IMR-90 (cell line): Measurements from ENCODE around the gene KRT6A. TPM values are rescaled to one million over a fixed set of nuclear protein-coding genes. Genes with fewer than 3 reads are reported as not detected.

Experiments
- ATAC-seq: fragments of 200-7000 bp; cut with Tn5 transposase; 2 replicates; pipeline ENCODE4 v1.9.1; 2020; ENCODE audit warnings: low read depth, mild to moderate bottlenecking, moderate library complexity
- BruUV-seq: library from RNA; stranded (reverse); fragments of 400-500 nt; replicated peaks from 2 replicates; lab custom pipeline; 2021; lab: Mats Ljungman, UMichigan
- CTCF ChIA-PET: fragments of 300-600 bp; formaldehyde crosslinking; extraction: SDS; loops from one replicate; lab custom pipeline; 2021; ENCODE audit warnings: antibody characterized with exemption; lab: Yijun Ruan, JAX
- POLR2A ChIA-PET: fragments of 300-600 bp; sonication (Branson Sonifier 250); formaldehyde crosslinking; loops from one replicate; lab custom pipeline; 2022; ENCODE audit warnings: antibody characterized with exemption; ENCODE audit not compliant: unreplicated experiment; lab: Charles Lee
- DNase-seq: peaks from one replicate; pipeline ENCODE4 v3.0.0; 2013
- H2AFZ ChIP-seq: replicated peaks from 2 replicates; pipeline ENCODE3; 2013; ENCODE audit warnings: low read length, mild to moderate bottlenecking; ENCODE audit not compliant: poor library complexity
- H2AK5ac ChIP-seq: 2 replicates; pipeline ENCODE4 v1.6.1; 2013; ENCODE audit warnings: low read depth, low read length, inconsistent platforms
- H2AK9ac ChIP-seq: replicated peaks from 2 replicates; pipeline ENCODE3; 2013; ENCODE audit warnings: mild to moderate bottlenecking, low read depth, low read length, moderate library complexity; ENCODE audit not compliant: poor library complexity
- H2BK120ac ChIP-seq: 2 replicates; pipeline ENCODE4 v1.6.1; 2013; ENCODE audit warnings: low read depth, low read length, inconsistent platforms
- H2BK15ac ChIP-seq: 3 replicates; pipeline ENCODE4 v1.6.1; 2013; ENCODE audit warnings: low read depth, low read length, inconsistent platforms
- H2BK20ac ChIP-seq: 2 replicates; pipeline ENCODE4 v1.6.1; 2013; ENCODE audit warnings: low read depth, mild to moderate bottlenecking, inconsistent platforms, low read length, moderate library complexity
- H2BK5ac ChIP-seq: 2 replicates; pipeline ENCODE4 v1.6.1; 2013; ENCODE audit warnings: mild to moderate bottlenecking, low read depth, low read length, inconsistent platforms; ENCODE audit not compliant: poor library complexity, severe bottlenecking
- H3K14ac ChIP-seq: replicated peaks from 2 replicates; pipeline ENCODE4 v1.6.1; 2013; ENCODE audit warnings: low read depth, low read length, inconsistent platforms
- H3K18ac ChIP-seq: 2 replicates; pipeline ENCODE4 v1.6.1; 2013; ENCODE audit warnings: low read depth, low read length, control low read depth
- H3K23ac ChIP-seq: 2 replicates; pipeline ENCODE4 v1.6.1; 2013; ENCODE audit warnings: low read depth, low read length, inconsistent platforms
- H3K27ac ChIP-seq: 2 replicates; pipeline ENCODE4 v1.5.1; 2013; ENCODE audit warnings: mild to moderate bottlenecking, control low read depth, low read length; ENCODE audit not compliant: insufficient read depth
- H3K27me3 ChIP-seq: 2 replicates; pipeline ENCODE4 v1.6.1; 2013; ENCODE audit warnings: low read length; ENCODE audit not compliant: control insufficient read depth, insufficient read depth
- H3K36me3 ChIP-seq: 2 replicates; pipeline ENCODE4 v1.6.1; 2013; ENCODE audit warnings: low read length, mixed read lengths; ENCODE audit not compliant: control insufficient read depth, insufficient read depth
- H3K4ac ChIP-seq: 2 replicates; pipeline ENCODE4 v1.6.1; 2013; ENCODE audit warnings: low read depth, low read length, inconsistent platforms
- H3K4me1 ChIP-seq: 2 replicates; pipeline ENCODE4 v1.6.1; 2013; ENCODE audit warnings: low read length, mixed read lengths; ENCODE audit not compliant: control insufficient read depth, insufficient read depth
- H3K4me2 ChIP-seq: 2 replicates; pipeline ENCODE4 v1.6.1; 2013; ENCODE audit warnings: low read depth, mild to moderate bottlenecking, control low read depth, low read length, moderate library complexity
- H3K4me3 ChIP-seq: 2 replicates; pipeline ENCODE4 v1.5.1; 2013; ENCODE audit warnings: low read depth, mild to moderate bottlenecking, control low read depth, low read length, moderate library complexity; ENCODE audit not compliant: insufficient read depth
- H3K56ac ChIP-seq: 2 replicates; pipeline ENCODE4 v1.6.1; 2013; ENCODE audit warnings: low read length, inconsistent platforms; ENCODE audit not compliant: insufficient read depth; ENCODE audit errors: extremely low read depth
- H3K79me1 ChIP-seq, 2 experiments: 2 replicates each; pipeline ENCODE4 v1.6.1; 2013; ENCODE audit warnings: low read length in 2 of 2, inconsistent platforms in 1 of 2, low read depth in 1 of 2
- H3K9ac ChIP-seq: 2 replicates; pipeline ENCODE4 v1.6.1; 2013; ENCODE audit warnings: low read depth, low read length, control low read depth
- H3K9me1 ChIP-seq: 2 replicates; pipeline ENCODE4 v1.6.1; 2013; ENCODE audit warnings: low read length, inconsistent platforms; ENCODE audit not compliant: insufficient read depth
- H3K9me3 ChIP-seq: 2 replicates; pipeline ENCODE4 v1.6.1; 2013; ENCODE audit warnings: low read length; ENCODE audit not compliant: control insufficient read depth, insufficient read depth
- H4K20me1 ChIP-seq: 2 replicates; pipeline ENCODE4 v1.6.1; 2013; ENCODE audit warnings: low read length, inconsistent platforms; ENCODE audit not compliant: insufficient read depth
- H4K5ac ChIP-seq: 2 replicates; pipeline ENCODE4 v1.6.1; 2013; ENCODE audit warnings: mild to moderate bottlenecking, low read depth, low read length, control low read depth
- H4K8ac ChIP-seq, 2 experiments: 2 replicates each; pipeline ENCODE4 v1.6.1; 2013; ENCODE audit warnings: low read depth in 2 of 2, low read length in 2 of 2, control low read depth in 1 of 2, inconsistent platforms in 1 of 2
- H4K91ac ChIP-seq: 2 replicates; pipeline ENCODE4 v1.6.1; 2013; ENCODE audit warnings: low read depth, low read length, inconsistent platforms; ENCODE audit not compliant: insufficient read depth
- CHD1 ChIP-seq: IDR thresholded peaks from 2 replicates; pipeline ENCODE4 v1.6.1; 2012; ENCODE audit warnings: low read depth, low read length, improper control_type of control experiment
- NFE2L2 ChIP-seq: fragments of 150-350 bp; IDR thresholded peaks from 2 replicates; pipeline ENCODE4 v1.6.1; 2016; ENCODE audit warnings: low read depth, mild to moderate bottlenecking, low read length
- RCOR1 ChIP-seq: IDR thresholded peaks from 2 replicates; pipeline ENCODE4 v1.6.1; 2012; ENCODE audit warnings: mild to moderate bottlenecking, low read length, improper control_type of control experiment; ENCODE audit not compliant: insufficient replicate concordance
- SMC3 ChIP-seq: fragments of 150-350 bp; IDR thresholded peaks from 2 replicates; pipeline ENCODE4 v1.6.1; 2016; ENCODE audit warnings: low read depth, mild to moderate bottlenecking, antibody characterized with exemption, low read length, moderate library complexity
- WGBS, 2 experiments: methylation state at CpG; one replicate each; pipeline versions ENCODE4 v1.1.5 to v1.1.7; 2013; ENCODE audit warnings: missing lambda C conversion rate in 2 of 2; ENCODE audit not compliant: insufficient read length in 1 of 2; ENCODE audit errors: extremely low coverage in 2 of 2; 5-methylcytosine and 5-hydroxymethylcytosine counted together
- dilution Hi-C: fragments of 300-500 bp; cut with HindIII; formaldehyde crosslinking; loops from one replicate; pipeline ENCODE4 v1.14.3; 2018; ENCODE audit warnings: low sequenced_read_pairs; ENCODE audit not compliant: unreplicated experiment
- in situ Hi-C: fragments of 300-500 bp; cut with MboI; formaldehyde crosslinking; loops from 3 replicates; pipeline ENCODE4 v1.14.3; 2019; ENCODE audit warnings: low sequenced_read_pairs, inconsistent platforms, mixed read lengths
- intact Hi-C: fragments of 100-400 bp; cut with micrococcal nuclease; formaldehyde crosslinking; loops from 2 replicates; pipeline ENCODE4 v1.10.0; 2022
- polyA plus RNA-seq, 3 experiments: library from polyadenylated mRNA; depleted of rRNA; stranded (reverse); fragments of >200 nt; gene quantifications; 2 replicates each; pipeline ENCODE4 v1.2.3, GENCODE V29; 2012; ENCODE audit warnings: low replicate concordance in 1 of 3
- total RNA-seq: library from RNA; depleted of rRNA; stranded (reverse); fragments of >200 nt; gene quantifications from 2 replicates; pipeline ENCODE4 v1.2.3, GENCODE V29; 2012
- TF ChIP-seq, protein P1 (sequence below): fragments of 150-350 bp; IDR thresholded peaks from 2 replicates; pipeline ENCODE4 v1.6.1; 2017; ENCODE audit warnings: mild to moderate bottlenecking, antibody characterized with exemption, low read length, low read depth

The KRT6A gene
- total and polyA plus RNA-seq, 2 of the 4 experiments (the other 2 are of a cell fraction) = not detected

DNA sequence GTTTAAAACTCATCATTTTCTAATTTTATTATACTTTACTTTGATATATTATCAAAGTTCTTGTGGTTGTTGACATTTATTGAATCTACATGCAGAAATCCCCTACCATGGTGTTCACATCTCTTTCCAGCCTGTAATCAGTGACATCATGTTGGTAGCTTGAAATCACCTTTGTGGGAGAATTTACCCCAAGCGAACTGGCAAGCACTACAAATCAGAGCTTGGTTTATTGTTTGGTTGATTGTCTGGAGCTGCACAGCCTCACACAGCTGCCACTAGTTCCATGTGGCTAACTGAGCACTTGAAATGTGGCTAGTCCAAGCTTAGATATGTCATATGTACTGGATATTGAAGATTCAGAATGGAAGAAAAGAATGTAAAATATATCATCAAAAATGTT lies 42.5 kb upstream of the KRT6A start:
- dilution Hi-C loops (no loop called here), in situ Hi-C loops (no loop called here), intact Hi-C loops (no loop called here)
- Histone ChIP-seq H3K4ac (no peak overlapping the region), H2AK5ac (no peak overlapping the region), H3K4me2 (no peak overlapping the region), H4K8ac (no peak overlapping the region), H3K4me3 (no peak overlapping the region), H4K20me1 (no peaks in the 10 kb centered on the region), H3K9me1 (no peaks in the 10 kb centered on the region), H2BK120ac (no peak overlapping the region), H3K9ac (no peak overlapping the region), H2BK15ac (no peak overlapping the region), H3K9me3 (no peaks in the 10 kb centered on the region), H3K27ac (no peak overlapping the region), H3K14ac (no peak overlapping the region), H3K36me3 (no peaks in the 10 kb centered on the region), H4K91ac (no peak overlapping the region), H3K18ac (no peak overlapping the region), H3K4me1 (no peaks in the 10 kb centered on the region), H2AK9ac (no peak overlapping the region), H3K56ac (no peak overlapping the region), H2BK20ac (no peak overlapping the region), H2AFZ (no peak overlapping the region), H3K79me1 (no peaks in the 10 kb centered on the region), H3K27me3 (peaks cover 6% of the 10 kb centered on the region), H3K23ac (no peak overlapping the region), H2BK5ac (no peak overlapping the region), H4K5ac (no peak overlapping the region)
- TF ChIP-seq RCOR1 (no peak), SMC3 (no peak), CHD1 (no peak), NFE2L2 (no peak)
- TF ChIP-seq, protein P1, sequence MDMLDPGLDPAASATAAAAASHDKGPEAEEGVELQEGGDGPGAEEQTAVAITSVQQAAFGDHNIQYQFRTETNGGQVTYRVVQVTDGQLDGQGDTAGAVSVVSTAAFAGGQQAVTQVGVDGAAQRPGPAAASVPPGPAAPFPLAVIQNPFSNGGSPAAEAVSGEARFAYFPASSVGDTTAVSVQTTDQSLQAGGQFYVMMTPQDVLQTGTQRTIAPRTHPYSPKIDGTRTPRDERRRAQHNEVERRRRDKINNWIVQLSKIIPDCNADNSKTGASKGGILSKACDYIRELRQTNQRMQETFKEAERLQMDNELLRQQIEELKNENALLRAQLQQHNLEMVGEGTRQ = no peak
- ATAC-seq (no peak), DNase-seq (no peak)
- ChIA-PET CTCF (no interaction called here), POLR2A (no interaction called here)
- BruUV-seq = no TSS peak
- no CpG with 5 or more reads among the region's 1 CpG for WGBS, 2 experiments
